ENCODE data around the gene DMRT1.

DMRT1 gene

GRCh38 chr9:883011-883410 is 41.5 kb downstream of the DMRT1 start:
- Histone ChIP-seq H3K36me3 (replicated peaks in 1 of 2; ENCODE audit: control insufficient read depth in 2 of 2, insufficient read depth in 2 of 2, low read length in 2 of 2) (no peaks in the 10 kb centered on the region), H2BK15ac (ENCODE audit: low read length) (no peak overlapping the region), H3K23ac (ENCODE audit: low read depth, low read length, poor library complexity) (no peak overlapping the region), H3K27ac (replicated peaks; ENCODE audit: low read length) (no peak overlapping the region), H3K79me1 (ENCODE audit: low read depth, low read length) (no peaks in the 10 kb centered on the region), H2BK120ac (ENCODE audit: low read depth, low read length) (no peak overlapping the region), H4K8ac (ENCODE audit: low read depth, low read length) (no peak overlapping the region), H4K91ac (ENCODE audit: low read depth, low read length, poor library complexity) (no peak overlapping the region), H3K14ac (ENCODE audit: low read length) (no peak overlapping the region), H3K9ac (ENCODE audit: low read depth, low read length, poor library complexity) (no peak overlapping the region), H2AK5ac (ENCODE audit: low read depth, low read length) (no peak overlapping the region), H3K4me2 (ENCODE audit: insufficient read depth, low read length, poor library complexity, severe bottlenecking) (no peak overlapping the region), H3K4me3 (ENCODE audit: low read length in 2 of 2) (no peak overlapping the region), H3K18ac (ENCODE audit: low read length) (no peak overlapping the region), H2BK12ac (ENCODE audit: low read length) (no peak overlapping the region), H3K9me3 (replicated peaks in 1 of 2; ENCODE audit: control insufficient read depth in 2 of 2, insufficient read depth in 1 of 2, low read depth in 1 of 2, low read length in 2 of 2) (no peaks in the 10 kb centered on the region), H3K4ac (ENCODE audit: low read length) (no peak overlapping the region), H3K4me1 (ENCODE audit: control insufficient read depth in 2 of 2, insufficient read depth in 1 of 2, low read depth in 1 of 2, low read length in 2 of 2) (no peaks in the 10 kb centered on the region), H2BK5ac (ENCODE audit: low read length) (no peak overlapping the region), H3K27me3 (ENCODE audit: control insufficient read depth in 3 of 3, insufficient read depth in 3 of 3, low read depth in 1 of 3, low read length in 3 of 3) (peaks cover 0 to 3% (median 0%) of the 10 kb centered on the region in 3 experiments), H2AFZ (ENCODE audit: low read length) (no peak overlapping the region)
- no peak for DNase-seq (ENCODE audit: low spot score)
- WGBS, 2 donors (ENCODE audit: extremely low coverage in 2 of 2, insufficient read length in 2 of 2, insufficient replicate concordance in 1 of 2) = no CpG with 5 or more reads among the region's 8 CpGs

GRCh38 chr9:886886-887285 is 45.4 kb downstream of the DMRT1 start:
- no peak overlapping the region for H4K8ac ChIP-seq (ENCODE audit: low read depth, low read length)
- no peak overlapping the region for H2BK12ac ChIP-seq (ENCODE audit: low read length)
- no peak overlapping the region for H3K27ac ChIP-seq (replicated peaks; ENCODE audit: low read length)
- H3K4me3 ChIP-seq (ENCODE audit: low read length in 2 of 2) = no peak overlapping the region
- no peak overlapping the region for H3K18ac ChIP-seq (ENCODE audit: low read length)
- no peak overlapping the region for H2AFZ ChIP-seq (ENCODE audit: low read length)
- no peak overlapping the region for H4K91ac ChIP-seq (ENCODE audit: low read depth, low read length, poor library complexity)
- WGBS, 2 donors (ENCODE audit: extremely low coverage in 2 of 2, insufficient read length in 2 of 2, insufficient replicate concordance in 1 of 2) = no CpG with 5 or more reads among the region's 6 CpGs
- H3K9me3 ChIP-seq (replicated peaks in 1 of 2; ENCODE audit: control insufficient read depth in 2 of 2, insufficient read depth in 1 of 2, low read depth in 1 of 2, low read length in 2 of 2) = no peaks in the 10 kb centered on the region
- H3K27me3 ChIP-seq (ENCODE audit: control insufficient read depth in 3 of 3, insufficient read depth in 3 of 3, low read depth in 1 of 3, low read length in 3 of 3) = peaks cover 0 to 5% (median 0%) of the 10 kb centered on the region in 3 experiments
- no peak overlapping the region for H3K9ac ChIP-seq (ENCODE audit: low read depth, low read length, poor library complexity)
- no peak overlapping the region for H2AK5ac ChIP-seq (ENCODE audit: low read depth, low read length)
- H2BK120ac ChIP-seq (ENCODE audit: low read depth, low read length) = no peak overlapping the region
- H3K23ac ChIP-seq (ENCODE audit: low read depth, low read length, poor library complexity) = no peak overlapping the region
- H3K4me1 ChIP-seq (ENCODE audit: control insufficient read depth in 2 of 2, insufficient read depth in 1 of 2, low read depth in 1 of 2, low read length in 2 of 2) = no peaks in the 10 kb centered on the region
- H3K36me3 ChIP-seq (replicated peaks in 1 of 2; ENCODE audit: control insufficient read depth in 2 of 2, insufficient read depth in 2 of 2, low read length in 2 of 2) = no peaks in the 10 kb centered on the region
- no peak for DNase-seq (ENCODE audit: low spot score)
- no peak overlapping the region for H2BK15ac ChIP-seq (ENCODE audit: low read length)
- no peak overlapping the region for H3K14ac ChIP-seq (ENCODE audit: low read length)
- no peak overlapping the region for H3K4ac ChIP-seq (ENCODE audit: low read length)
- no peak overlapping the region for H2BK5ac ChIP-seq (ENCODE audit: low read length)
- no peaks in the 10 kb centered on the region for H3K79me1 ChIP-seq (ENCODE audit: low read depth, low read length)
- H3K4me2 ChIP-seq (ENCODE audit: insufficient read depth, low read length, poor library complexity, severe bottlenecking) = no peak overlapping the region

GRCh38 chr9:892123-892522 is 50.6 kb downstream of the DMRT1 start:
- Histone ChIP-seq H2BK15ac (ENCODE audit: low read length) (no peak overlapping the region), H3K23ac (ENCODE audit: low read depth, low read length, poor library complexity) (no peak overlapping the region), H3K79me1 (ENCODE audit: low read depth, low read length) (no peaks in the 10 kb centered on the region), H4K8ac (ENCODE audit: low read depth, low read length) (no peak overlapping the region), H2BK5ac (ENCODE audit: low read length) (no peak overlapping the region), H2AFZ (ENCODE audit: low read length) (no peak overlapping the region), H3K4me1 (ENCODE audit: control insufficient read depth in 2 of 2, insufficient read depth in 1 of 2, low read depth in 1 of 2, low read length in 2 of 2) (no peaks in the 10 kb centered on the region), H3K9ac (ENCODE audit: low read depth, low read length, poor library complexity) (no peak overlapping the region), H3K14ac (ENCODE audit: low read length) (no peak overlapping the region), H3K27ac (replicated peaks; ENCODE audit: low read length) (no peak overlapping the region), H2BK120ac (ENCODE audit: low read depth, low read length) (no peak overlapping the region), H3K36me3 (replicated peaks in 1 of 2; ENCODE audit: control insufficient read depth in 2 of 2, insufficient read depth in 2 of 2, low read length in 2 of 2) (no peaks in the 10 kb centered on the region), H3K18ac (ENCODE audit: low read length) (no peak overlapping the region), H3K4ac (ENCODE audit: low read length) (no peak overlapping the region), H4K91ac (ENCODE audit: low read depth, low read length, poor library complexity) (no peak overlapping the region), H2BK12ac (ENCODE audit: low read length) (no peak overlapping the region), H3K4me3 (ENCODE audit: low read length in 2 of 2) (no peak overlapping the region), H3K27me3 (ENCODE audit: control insufficient read depth in 3 of 3, insufficient read depth in 3 of 3, low read depth in 1 of 3, low read length in 3 of 3) (peaks cover 0 to 3% (median 0%) of the 10 kb centered on the region in 3 experiments), H3K4me2 (ENCODE audit: insufficient read depth, low read length, poor library complexity, severe bottlenecking) (no peak overlapping the region), H3K9me3 (replicated peaks in 1 of 2; ENCODE audit: control insufficient read depth in 2 of 2, insufficient read depth in 1 of 2, low read depth in 1 of 2, low read length in 2 of 2) (no peaks in the 10 kb centered on the region), H2AK5ac (ENCODE audit: low read depth, low read length) (no peak overlapping the region)
- WGBS, 2 donors (ENCODE audit: extremely low coverage in 2 of 2, insufficient read length in 2 of 2, insufficient replicate concordance in 1 of 2) = no CpG with 5 or more reads among the region's 5 CpGs
- DNase-seq (ENCODE audit: low spot score) = no peak

DNA sequence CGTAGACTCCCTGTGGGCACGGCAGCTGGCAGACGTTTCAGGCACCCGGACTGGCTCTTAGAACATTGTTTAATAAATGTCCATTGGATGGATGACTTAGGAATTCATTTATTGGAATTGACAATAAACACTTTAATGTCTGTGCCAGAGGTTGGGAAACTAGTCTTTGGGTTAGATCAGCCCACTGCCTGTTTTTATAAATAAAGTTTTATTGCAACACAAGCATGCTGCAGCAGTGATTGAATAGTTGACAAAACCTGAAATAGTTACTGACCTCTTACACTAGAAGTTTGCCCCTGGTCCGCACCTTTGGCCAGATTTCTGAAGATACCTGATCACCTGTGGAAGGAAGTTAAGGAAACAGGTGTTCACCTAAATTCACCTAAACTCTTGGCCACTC is 51.6 kb downstream of the DMRT1 start:
- Histone ChIP-seq H2BK15ac (ENCODE audit: low read length) (no peak overlapping the region), H3K18ac (ENCODE audit: low read length) (no peak overlapping the region), H2BK5ac (ENCODE audit: low read length) (no peak overlapping the region), H3K9ac (ENCODE audit: low read depth, low read length, poor library complexity) (no peak overlapping the region), H3K14ac (ENCODE audit: low read length) (no peak overlapping the region), H4K91ac (ENCODE audit: low read depth, low read length, poor library complexity) (no peak overlapping the region), H2BK12ac (ENCODE audit: low read length) (no peak overlapping the region), H3K23ac (ENCODE audit: low read depth, low read length, poor library complexity) (no peak overlapping the region), H3K79me1 (ENCODE audit: low read depth, low read length) (no peaks in the 10 kb centered on the region), H3K9me3 (replicated peaks in 1 of 2; ENCODE audit: control insufficient read depth in 2 of 2, insufficient read depth in 1 of 2, low read depth in 1 of 2, low read length in 2 of 2) (no peaks in the 10 kb centered on the region), H2BK120ac (ENCODE audit: low read depth, low read length) (no peak overlapping the region), H3K27ac (replicated peaks; ENCODE audit: low read length) (no peak overlapping the region), H3K4ac (ENCODE audit: low read length) (no peak overlapping the region), H3K4me3 (ENCODE audit: low read length in 2 of 2) (no peak overlapping the region), H2AK5ac (ENCODE audit: low read depth, low read length) (no peak overlapping the region), H3K36me3 (replicated peaks in 1 of 2; ENCODE audit: control insufficient read depth in 2 of 2, insufficient read depth in 2 of 2, low read length in 2 of 2) (no peaks in the 10 kb centered on the region), H3K4me2 (ENCODE audit: insufficient read depth, low read length, poor library complexity, severe bottlenecking) (no peak overlapping the region), H3K4me1 (ENCODE audit: control insufficient read depth in 2 of 2, insufficient read depth in 1 of 2, low read depth in 1 of 2, low read length in 2 of 2) (no peaks in the 10 kb centered on the region), H3K27me3 (ENCODE audit: control insufficient read depth in 3 of 3, insufficient read depth in 3 of 3, low read depth in 1 of 3, low read length in 3 of 3) (peaks cover 0 to 3% (median 0%) of the 10 kb centered on the region in 3 experiments), H4K8ac (ENCODE audit: low read depth, low read length) (no peak overlapping the region), H2AFZ (ENCODE audit: low read length) (no peak overlapping the region)
- no peak for DNase-seq (ENCODE audit: low spot score)
- WGBS, 2 donors (ENCODE audit: extremely low coverage in 2 of 2, insufficient read length in 2 of 2, insufficient replicate concordance in 1 of 2) = no CpG with 5 or more reads among the region's 5 CpGs

All from neuronal stem cell (in vitro differentiated cells).